Esophagus squamous epithelium (tissue), 5 donors: ENCODE data around the gene VAMP3. TPM values are rescaled to one million over a fixed set of nuclear protein-coding genes. Genes with fewer than 3 reads are reported as not detected.
"Not testable (repeated sequence)": the region's sequence is repeated elsewhere in the genome, so short reads cannot be mapped to it uniquely, and the experiment has no call there.

ENCODE experiments used
- DNase-seq: peaks from one replicate; lab custom pipeline; 2025; lab: John Stamatoyannopoulos, UW
- H3K27ac ChIP-seq, 4 donors: fragments of 200-600 bp; sonication (generic); one replicate each; pipeline ENCODE4 v1.5.1; 2016 to 2019; ENCODE audit warnings: mild to moderate bottlenecking in 1 of 4
- H3K27me3 ChIP-seq, 4 donors: fragments of 200-600 bp; sonication (generic); 1 replicate in 3 of 4; 2 replicates in 1 of 4; pipeline versions ENCODE4 v1.5.1 to v1.6.0; 2017 to 2021; ENCODE audit warnings: antibody characterized with exemption in 1 of 4
- H3K36me3 ChIP-seq, 3 donors: fragments of 200-600 bp; sonication (generic); one replicate each; pipeline ENCODE4 v1.5.1; 2016 to 2019
- H3K4me1 ChIP-seq, 3 donors: fragments of 200-600 bp; sonication (generic); one replicate each; pipeline ENCODE4 v1.5.1; 2017 to 2019
- H3K4me3 ChIP-seq, 4 donors: fragments of 200-600 bp; sonication (generic); 1 replicate in 3 of 4; 2 replicates in 1 of 4; pipeline ENCODE4 v1.5.1; 2016 to 2019; ENCODE audit warnings: mild to moderate bottlenecking in 2 of 4, moderate library complexity in 1 of 4
- H3K9me3 ChIP-seq, 3 donors: fragments of 200-600 bp; sonication (generic); one replicate each; pipeline ENCODE4 v1.5.1; 2016 to 2019
- CTCF ChIP-seq, 6 experiments: fragments of 450-650 bp in 4 of 6; fragments of 200-600 bp in 2 of 6; sonication (generic) in 2 of 6; IDR thresholded peaks; one replicate each; pipeline ENCODE4 v1.5.1; 2016 to 2019; ENCODE audit warnings: antibody characterized with exemption in 6 of 6, mild to moderate bottlenecking in 4 of 6, moderate library complexity in 4 of 6
- POLR2A ChIP-seq, 4 donors: fragments of 450-650 bp; IDR thresholded peaks; one replicate each; pipeline ENCODE4 v1.6.1; 2017; ENCODE audit warnings: antibody characterized with exemption in 4 of 4, mild to moderate bottlenecking in 4 of 4, moderate library complexity in 3 of 4
- WGBS, 2 donors: methylation state at CpG; one replicate each; pipeline ENCODE4 v1.1.5; 2018; 5-methylcytosine and 5-hydroxymethylcytosine counted together
- intact Hi-C: fragments of 100-400 bp; cut with DNase I; formaldehyde crosslinking; loops from one replicate; pipeline ENCODE4 v1.15.0; 2022
- total RNA-seq, 4 donors: library from RNA; depleted of rRNA; stranded (reverse); fragments of >200 nt; gene quantifications; one replicate each; pipeline ENCODE4 v1.1.0, GENCODE V29; 2016
- donor health status: DM: yes; HTN: yes; CAD: no.

VAMP3 gene
- total RNA-seq, 4 donors from 2014 or later: 55.8 to 94.6 (median 75.4) TPM

GRCh38 chr1:7784492-7785071 lies 13.5 kb downstream of the VAMP3 start:
- Histone ChIP-seq H3K4me3 (peak overlapping the region; percentile 52 to 86 (median 68)), H3K36me3 (peaks cover 0 to 62% (median 5%) of the 10 kb centered on the region in 3 donors), H3K4me1 (peaks cover 10 to 63% (median 32%) of the 10 kb centered on the region in 3 donors), H3K27me3 (no peaks in the 10 kb centered on the region), H3K27ac (peak overlapping the region; percentile 88 to 97 (median 92)), H3K9me3 (no peaks in the 10 kb centered on the region)
- DNase-seq: no peak
- intact Hi-C loops: no loop called here
- 25 to 27% methylated on average over 14 of the region's 52 CpGs for WGBS, 2 donors
- TF ChIP-seq CTCF (IDR thresholded peaks at IDR 0.05) (no peak), POLR2A (IDR thresholded peaks at IDR 0.05) (no peak)

GRCh38 chr1:7785108-7785507 lies 14.0 kb downstream of the VAMP3 start:
- no peaks in the 10 kb centered on the region for H3K27me3 ChIP-seq
- DNase-seq: no peak
- intact Hi-C loops: no loop called here
- peak overlapping the region; percentile 88 to 97 (median 92) for H3K27ac ChIP-seq
- WGBS, 2 donors: 53 to 76% methylated on average over 7 of the region's 7 CpGs
- no peaks in the 10 kb centered on the region for H3K9me3 ChIP-seq
- peaks cover 0 to 62% (median 7%) of the 10 kb centered on the region in 3 donors for H3K36me3 ChIP-seq
- TF ChIP-seq POLR2A (IDR thresholded peaks at IDR 0.05): no peak
- TF ChIP-seq CTCF (IDR thresholded peaks at IDR 0.05): no peak
- H3K4me3 ChIP-seq: peak overlapping the region; percentile 52 to 86 (median 68)
- peaks cover 10 to 63% (median 32%) of the 10 kb centered on the region in 3 donors for H3K4me1 ChIP-seq

GRCh38 chr1:7786795-7787194 lies 15.7 kb downstream of the VAMP3 start:
- no peak for DNase-seq
- intact Hi-C loops: no loop called here
- Histone ChIP-seq H3K9me3 (peaks cover 0 to 4% (median 0%) of the 10 kb centered on the region in 3 donors), H3K4me3 (no peak overlapping the region), H3K4me1 (peaks cover 10 to 58% (median 30%) of the 10 kb centered on the region in 3 donors), H3K36me3 (peaks cover 0 to 63% (median 9%) of the 10 kb centered on the region in 3 donors), H3K27ac (peak overlapping the region in 1 of 4 donors; percentile 11), H3K27me3 (no peaks in the 10 kb centered on the region)
- 52 to 67% methylated on average over 5 of the region's 5 CpGs for WGBS, 2 donors
- TF ChIP-seq CTCF (IDR thresholded peaks at IDR 0.05) (no peak), POLR2A (IDR thresholded peaks at IDR 0.05) (no peak)

- TF ChIP-seq CTCF (IDR thresholded peaks at IDR 0.05): no peak
- no peak for TF ChIP-seq POLR2A (IDR thresholded peaks at IDR 0.05)
- Histone ChIP-seq H3K36me3 (peaks cover 0 to 93% (median 13%) of the 10 kb centered on the region in 3 donors), H3K9me3 (peaks cover 0 to 4% (median 0%) of the 10 kb centered on the region in 3 donors), H3K27me3 (no peaks in the 10 kb centered on the region), H3K4me3 (no peak overlapping the region), H3K4me1 (peaks cover 5 to 37% (median 13%) of the 10 kb centered on the region in 3 donors), H3K27ac (no peak overlapping the region)
- DNase-seq: no peak
- WGBS, 2 donors: 59 to 64% methylated on average over 4 to 5 of the region's 5 CpGs
- intact Hi-C loops: no loop called here
Measured at GRCh38 chr1:7789828-7790227, 18.7 kb downstream of the VAMP3 start.

- WGBS, 2 donors: 82 to 100% methylated on average over 3 of the region's 3 CpGs
- DNase-seq, H3K9me3 ChIP-seq, intact Hi-C loops, H3K27me3 ChIP-seq, H3K27ac ChIP-seq, H3K4me3 ChIP-seq: not testable (repeated sequence)
- peaks cover 0 to 97% (median 13%) of the 10 kb centered on the region in 3 donors for H3K36me3 ChIP-seq
- peaks cover 4 to 25% (median 8%) of the 10 kb centered on the region in 3 donors for H3K4me1 ChIP-seq
Measured at GRCh38 chr1:7791027-7791426, 19.9 kb downstream of the VAMP3 start.
